HepG2 (cell line): ENCODE data around the gene DPH3. TPM values are rescaled to one million over a fixed set of nuclear protein-coding genes. Genes with fewer than 3 reads are reported as not detected.

Experiments used
- HOXA7 ChIP-seq: sonication (generic); formaldehyde crosslinking; IDR thresholded peaks from 2 replicates; pipeline ENCODE4 v1.8.1; 2022; ENCODE audit warnings: mild to moderate bottlenecking, missing genetic modification reagents, moderate library complexity
- JUND ChIP-seq: sonication (generic); formaldehyde crosslinking; IDR thresholded peaks from 2 replicates; pipeline ENCODE4 v1.8.0; 2022; ENCODE audit warnings: mild to moderate bottlenecking, missing genetic modification reagents
- SMAD9 ChIP-seq: sonication (generic); formaldehyde crosslinking; IDR thresholded peaks from 2 replicates; pipeline ENCODE4 v1.5.1; 2020; ENCODE audit warnings: mild to moderate bottlenecking, missing genetic modification reagents
- TAF15 ChIP-seq: fragments of 200-400 bp; formaldehyde crosslinking; IDR thresholded peaks from one replicate; pipeline ENCODE4 v1.6.1; 2018; ENCODE audit warnings: mild to moderate bottlenecking, low read depth, low read length; ENCODE audit not compliant: poor library complexity, severe bottlenecking
- ZNF747 ChIP-seq: sonication (generic); formaldehyde crosslinking; IDR thresholded peaks from 2 replicates; pipeline ENCODE4 v1.8.1; 2023; ENCODE audit warnings: missing genetic modification reagents, mild to moderate bottlenecking, borderline replicate concordance
- ZSCAN20 ChIP-seq: sonication (generic); formaldehyde crosslinking; IDR thresholded peaks from 2 replicates; pipeline ENCODE4 v1.4.0; 2020; ENCODE audit warnings: missing genetic modification reagents, mild to moderate bottlenecking, borderline replicate concordance
- polyA plus RNA-seq, 8 experiments: library from polyadenylated mRNA; depleted of rRNA in 3 of 8; stranded (reverse) in 7 of 8; unstranded in 1 of 8; fragments of >200 nt; fragmentation: Illumina TruSeq in 4 of 8; extraction: Trizol in 4 of 8; gene quantifications; 2 replicates each; pipeline versions ENCODE4 v1.2.1 to v1.2.3, GENCODE V29; 2011 to 2016; ENCODE audit warnings: low read depth in 4 of 8, missing spikeins in 1 of 8, mixed read lengths in 1 of 8; ENCODE audit not compliant: insufficient read depth in 1 of 8
- total RNA-seq, 5 experiments: library from RNA; depleted of rRNA; stranded (reverse); fragments of >200 nt; fragmentation: Illumina TruSeq; extraction: Trizol; gene quantifications; 2 replicates each; pipeline ENCODE4 v1.2.3, GENCODE V29; 2016; ENCODE audit warnings: low read depth in 1 of 5
- TF ChIP-seq, protein P1 (sequence below): sonication (generic); formaldehyde crosslinking; conservative IDR thresholded peaks from 2 replicates; pipeline ENCODE4 v1.4.0; 2020; ENCODE audit warnings: mild to moderate bottlenecking, missing genetic modification reagents, moderate library complexity
- TF ChIP-seq, protein P2 (sequence below): IDR thresholded peaks from 2 replicates; pipeline ENCODE4 v1.6.1; 2018; ENCODE audit warnings: missing genetic modification reagents, mild to moderate bottlenecking, missing compliant biosample characterization

Gene DPH3
- total and polyA plus RNA-seq, 2 of the 13 experiments (the other 11 are each of a cell fraction or from before 2014, with no cell fraction given): 18.3 to 21.6 TPM

DNA sequence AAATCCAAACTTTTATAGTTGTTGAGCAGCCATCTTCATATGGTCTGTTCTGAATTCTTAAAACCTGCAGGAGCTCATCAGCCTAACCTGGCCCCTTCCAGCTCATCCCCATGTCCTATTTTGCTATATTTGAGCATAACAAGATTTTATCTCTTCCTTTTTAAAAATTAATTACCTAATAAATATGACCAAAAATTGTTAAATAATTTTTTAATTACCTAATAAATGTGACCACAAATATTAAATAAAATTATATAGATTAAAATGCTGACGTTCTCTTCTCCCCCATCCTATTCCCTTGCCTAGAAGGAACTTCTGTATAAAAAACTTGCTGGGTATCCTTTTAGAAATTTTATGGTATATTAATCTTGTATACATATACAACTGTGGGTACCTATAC is 44.0 kb upstream of the DPH3 start (continued):
- TF ChIP-seq, protein P1, sequence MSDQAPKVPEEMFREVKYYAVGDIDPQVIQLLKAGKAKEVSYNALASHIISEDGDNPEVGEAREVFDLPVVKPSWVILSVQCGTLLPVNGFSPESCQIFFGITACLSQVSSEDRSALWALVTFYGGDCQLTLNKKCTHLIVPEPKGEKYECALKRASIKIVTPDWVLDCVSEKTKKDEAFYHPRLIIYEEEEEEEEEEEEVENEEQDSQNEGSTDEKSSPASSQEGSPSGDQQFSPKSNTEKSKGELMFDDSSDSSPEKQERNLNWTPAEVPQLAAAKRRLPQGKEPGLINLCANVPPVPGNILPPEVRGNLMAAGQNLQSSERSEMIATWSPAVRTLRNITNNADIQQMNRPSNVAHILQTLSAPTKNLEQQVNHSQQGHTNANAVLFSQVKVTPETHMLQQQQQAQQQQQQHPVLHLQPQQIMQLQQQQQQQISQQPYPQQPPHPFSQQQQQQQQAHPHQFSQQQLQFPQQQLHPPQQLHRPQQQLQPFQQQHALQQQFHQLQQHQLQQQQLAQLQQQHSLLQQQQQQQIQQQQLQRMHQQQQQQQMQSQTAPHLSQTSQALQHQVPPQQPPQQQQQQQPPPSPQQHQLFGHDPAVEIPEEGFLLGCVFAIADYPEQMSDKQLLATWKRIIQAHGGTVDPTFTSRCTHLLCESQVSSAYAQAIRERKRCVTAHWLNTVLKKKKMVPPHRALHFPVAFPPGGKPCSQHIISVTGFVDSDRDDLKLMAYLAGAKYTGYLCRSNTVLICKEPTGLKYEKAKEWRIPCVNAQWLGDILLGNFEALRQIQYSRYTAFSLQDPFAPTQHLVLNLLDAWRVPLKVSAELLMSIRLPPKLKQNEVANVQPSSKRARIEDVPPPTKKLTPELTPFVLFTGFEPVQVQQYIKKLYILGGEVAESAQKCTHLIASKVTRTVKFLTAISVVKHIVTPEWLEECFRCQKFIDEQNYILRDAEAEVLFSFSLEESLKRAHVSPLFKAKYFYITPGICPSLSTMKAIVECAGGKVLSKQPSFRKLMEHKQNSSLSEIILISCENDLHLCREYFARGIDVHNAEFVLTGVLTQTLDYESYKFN (CRISPR knock-in tag): no peak
- TF ChIP-seq JUND (CRISPR knock-in tag) (no peak), HOXA7 (CRISPR knock-in tag) (no peak), ZNF747 (CRISPR knock-in tag) (no peak), SMAD9 (CRISPR knock-in tag) (no peak), TAF15 (no peak), ZSCAN20 (CRISPR knock-in tag) (no peak)
- TF ChIP-seq, protein P2, sequence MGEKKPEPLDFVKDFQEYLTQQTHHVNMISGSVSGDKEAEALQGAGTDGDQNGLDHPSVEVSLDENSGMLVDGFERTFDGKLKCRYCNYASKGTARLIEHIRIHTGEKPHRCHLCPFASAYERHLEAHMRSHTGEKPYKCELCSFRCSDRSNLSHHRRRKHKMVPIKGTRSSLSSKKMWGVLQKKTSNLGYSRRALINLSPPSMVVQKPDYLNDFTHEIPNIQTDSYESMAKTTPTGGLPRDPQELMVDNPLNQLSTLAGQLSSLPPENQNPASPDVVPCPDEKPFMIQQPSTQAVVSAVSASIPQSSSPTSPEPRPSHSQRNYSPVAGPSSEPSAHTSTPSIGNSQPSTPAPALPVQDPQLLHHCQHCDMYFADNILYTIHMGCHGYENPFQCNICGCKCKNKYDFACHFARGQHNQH: no peak
